ENCODE measurements around the gene CRHR2. TPM values are rescaled to one million over a fixed set of nuclear protein-coding genes. Genes with fewer than 3 reads are reported as not detected.

The CRHR2 gene
- total RNA-seq (2022; extraction: Qiagen RNA extraction): 0.02 to 0.08 TPM in 2 of 5 replicates, not detected in the others

GRCh38 chr7:30682212-30683083, at the start of gene CRHR2:
Gene CRHR2, minus strand, starts transcription at chr7:30682456. Its CDS starts 176 bp downstream, at chr7:30682280.

Other genes starting within 250 kb of the CRHR2 start
- 5.4 to 7.3 TPM (median 6.5 TPM) in 5 replicates for gene NOD1, start 203.7 kb downstream of the CRHR2 start, total RNA-seq (2022; extraction: Qiagen RNA extraction)
- gene GGCT, start 177.6 kb downstream of the CRHR2 start, total RNA-seq (2022; extraction: Qiagen RNA extraction): 64.8 to 78.8 TPM (median 70.1 TPM) in 5 replicates
- 126 to 171 TPM (median 136 TPM) in 5 replicates for gene GARS1, start 87.6 kb downstream of the CRHR2 start, total RNA-seq (2022; extraction: Qiagen RNA extraction)
- 0.03 TPM in 1 of 5 replicates, not detected in the others for gene INMT, start 69.7 kb upstream of the CRHR2 start, total RNA-seq (2022; extraction: Qiagen RNA extraction)
- 2.3 to 2.4 TPM (median 2.3 TPM) in 5 replicates for gene MINDY4, start 89.0 kb upstream of the CRHR2 start, total RNA-seq (2022; extraction: Qiagen RNA extraction)
- 0.33 to 0.53 TPM (median 0.45 TPM) in 5 replicates for gene AQP1, start 229.4 kb upstream of the CRHR2 start, total RNA-seq (2022; extraction: Qiagen RNA extraction)

All from A549 treated with AZD2906 at 1 μM for 4 hours (cell line).